Stimulated activated CD4-positive, alpha-beta T cell treated with anti-CD3 and anti-CD28 coated beads, Interleukin-12 subunit alpha, Interleukin-12 subunit beta, amount 100 ng/mL, for 48 hours (primary cell): ENCODE measurements around the gene SLC1A4.
"Not testable (repeated sequence)": the region's sequence is repeated elsewhere in the genome, so short reads cannot be mapped to it uniquely, and the experiment has no call there.

Source experiments
- DNase-seq, 3 donors: peaks; one replicate each; pipeline ENCODE4 v3.0.0-alpha.2; 2020; ENCODE audit warnings: low read depth in 2 of 3, low spot score in 1 of 3

The SLC1A4 gene

DNA sequence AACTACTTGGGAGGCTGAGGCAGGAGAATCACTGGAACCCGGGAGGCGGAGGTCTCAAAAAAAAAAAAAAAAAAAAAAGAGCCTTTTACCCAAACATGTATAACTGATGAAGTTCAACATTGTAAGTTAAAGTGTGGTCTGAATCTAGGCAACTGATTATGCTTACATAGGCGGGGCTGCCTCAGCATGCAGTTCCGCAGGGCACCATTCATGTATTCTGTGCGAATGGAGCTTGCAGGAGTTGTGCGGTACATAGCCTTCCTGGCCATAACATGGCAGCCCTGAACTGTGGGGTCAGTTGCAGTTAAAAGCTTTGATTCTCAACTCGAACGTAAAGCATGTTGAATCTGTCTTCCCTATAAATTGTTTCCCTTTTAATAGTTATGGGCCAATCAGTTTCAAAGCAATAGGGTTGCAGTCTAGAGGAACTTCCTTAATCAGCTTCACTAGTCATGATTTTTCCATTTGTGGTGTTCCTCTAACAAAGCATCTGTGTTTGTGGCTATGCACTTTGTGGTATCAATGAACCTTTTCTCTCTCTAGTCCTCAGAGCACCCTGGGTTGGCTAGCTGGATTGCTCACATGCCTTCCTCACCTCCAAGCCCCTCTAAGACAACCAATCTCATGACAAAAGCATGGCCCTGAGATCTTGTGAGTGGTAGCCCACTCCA lies 36.4 kb downstream of the SLC1A4 start:
- no peak for DNase-seq

DNA sequence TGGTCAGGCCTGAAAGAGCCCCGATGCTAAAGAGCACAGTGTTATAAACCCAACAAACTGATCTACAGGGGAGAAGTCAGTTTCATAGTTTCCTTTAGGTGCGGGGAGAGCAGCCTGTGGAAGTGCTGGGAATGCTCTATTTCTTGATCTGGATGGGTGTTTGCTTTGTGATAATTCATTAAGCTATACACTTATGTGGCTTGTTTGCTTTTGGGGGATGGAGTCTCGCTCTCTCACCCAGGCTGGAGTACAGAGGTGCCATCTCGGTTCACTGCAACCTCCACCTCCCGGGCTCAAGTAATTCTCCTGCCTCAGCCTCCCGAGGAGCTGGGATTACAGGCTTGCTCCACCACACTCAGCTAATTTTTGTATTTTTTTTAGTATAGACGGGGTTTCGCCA lies 37.0 kb downstream of the SLC1A4 start:
- no peak for DNase-seq

DNA sequence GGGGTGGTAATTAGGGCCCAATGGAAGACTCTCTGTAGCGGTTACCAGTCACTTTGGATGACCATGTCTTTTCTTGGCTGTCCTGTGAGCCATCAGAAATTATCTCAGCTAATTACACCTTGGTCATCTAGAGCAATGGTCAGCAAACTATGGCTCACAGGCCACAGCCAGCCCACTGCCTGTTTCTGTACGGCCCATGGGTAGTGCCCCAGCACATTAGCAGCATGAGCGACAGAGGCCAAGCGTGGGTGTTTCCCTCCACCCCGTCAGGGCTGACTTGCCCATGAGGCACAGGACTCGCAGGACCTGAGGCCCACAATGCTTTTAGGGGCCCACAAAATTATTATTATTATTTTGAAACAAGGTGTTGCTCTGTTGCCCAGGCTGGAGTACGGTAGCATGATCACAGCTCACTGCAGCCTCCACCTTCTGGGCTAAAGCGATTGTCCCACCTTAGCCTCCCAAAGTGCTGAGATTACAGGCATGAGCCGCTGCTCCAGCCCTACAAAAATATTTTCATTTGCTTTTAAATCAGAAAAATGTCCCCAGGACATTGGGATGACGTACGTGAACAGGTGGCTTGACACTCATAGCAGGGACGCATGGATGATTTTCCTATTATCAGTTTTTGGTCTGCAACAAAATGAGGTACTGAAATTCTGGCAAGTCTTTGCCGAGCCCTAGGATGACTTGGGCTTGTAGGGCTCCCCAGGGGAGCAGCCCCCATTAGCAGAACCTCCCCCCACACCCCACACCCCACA lies 37.7 kb downstream of the SLC1A4 start:
- DNase-seq = no peak

DNA sequence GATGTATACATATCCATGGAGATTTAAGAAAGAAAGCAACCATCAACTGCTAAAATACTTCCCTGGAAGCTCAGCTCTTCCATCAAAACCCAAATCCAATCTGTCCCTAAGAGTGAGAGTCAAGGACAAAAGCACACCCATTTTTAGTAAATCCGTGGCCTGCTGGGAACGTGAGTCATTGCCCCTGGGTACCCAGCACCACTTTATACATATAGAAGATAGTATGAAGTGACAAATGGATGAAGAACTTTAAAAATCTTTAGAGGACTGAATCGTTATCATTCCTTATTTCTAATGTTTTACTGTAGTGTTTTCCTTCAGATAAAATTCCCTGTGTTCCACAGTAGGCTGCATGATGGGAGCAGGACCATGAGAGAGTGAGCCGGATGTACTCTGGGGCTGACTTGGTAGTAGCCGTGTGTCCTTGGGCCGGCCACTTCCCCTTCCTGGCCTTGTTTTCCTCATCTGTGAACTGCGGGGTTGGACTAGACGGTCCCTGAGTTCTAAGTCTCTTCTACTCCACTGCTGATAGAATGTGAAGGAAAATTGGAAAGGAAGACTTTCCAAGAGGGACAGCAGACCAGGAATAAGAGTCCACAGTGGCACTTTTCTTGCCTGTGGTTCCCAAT lies 38.5 kb downstream of the SLC1A4 start:
- DNase-seq = no peak

DNA sequence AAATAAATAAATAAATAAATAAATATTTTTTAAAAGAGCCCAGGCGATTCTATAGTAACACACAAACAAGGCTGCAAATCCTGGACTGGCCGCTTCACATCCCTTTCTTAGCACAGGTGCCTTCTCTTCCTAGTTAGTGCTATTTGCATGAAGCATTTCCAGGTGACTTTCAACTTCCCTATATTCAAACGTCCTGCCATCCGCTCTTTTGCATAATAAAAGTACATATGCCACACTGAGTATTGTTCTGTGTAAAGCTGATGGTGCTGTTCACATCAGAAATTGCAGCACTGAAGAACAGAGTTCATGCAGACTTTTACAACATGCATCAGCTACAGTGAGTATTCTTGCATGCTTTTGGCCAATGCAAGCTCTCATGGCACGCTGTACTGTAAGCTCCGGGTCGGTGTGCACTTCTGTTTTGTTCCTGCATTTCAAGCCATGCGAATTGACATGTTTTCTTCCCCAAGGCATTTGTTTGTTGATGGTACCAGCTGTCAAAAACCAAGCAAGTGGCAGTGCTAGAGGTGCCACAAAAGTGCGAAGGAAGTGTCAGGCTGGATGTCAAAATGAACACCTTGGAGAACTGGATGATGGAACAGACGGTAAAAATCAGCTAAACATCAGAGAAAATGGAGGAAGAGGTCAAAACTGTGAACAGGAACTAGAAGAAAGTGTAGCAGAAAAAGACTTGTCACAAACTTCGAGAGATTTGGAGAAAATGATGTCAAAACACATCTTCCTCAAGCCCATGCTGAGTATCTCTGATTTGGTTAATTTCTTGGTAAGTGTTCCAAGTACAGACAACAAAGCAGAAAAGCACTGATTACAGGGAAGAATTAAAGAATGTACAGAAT lies 41.5 kb downstream of the SLC1A4 start:
- no peak for DNase-seq

DNA sequence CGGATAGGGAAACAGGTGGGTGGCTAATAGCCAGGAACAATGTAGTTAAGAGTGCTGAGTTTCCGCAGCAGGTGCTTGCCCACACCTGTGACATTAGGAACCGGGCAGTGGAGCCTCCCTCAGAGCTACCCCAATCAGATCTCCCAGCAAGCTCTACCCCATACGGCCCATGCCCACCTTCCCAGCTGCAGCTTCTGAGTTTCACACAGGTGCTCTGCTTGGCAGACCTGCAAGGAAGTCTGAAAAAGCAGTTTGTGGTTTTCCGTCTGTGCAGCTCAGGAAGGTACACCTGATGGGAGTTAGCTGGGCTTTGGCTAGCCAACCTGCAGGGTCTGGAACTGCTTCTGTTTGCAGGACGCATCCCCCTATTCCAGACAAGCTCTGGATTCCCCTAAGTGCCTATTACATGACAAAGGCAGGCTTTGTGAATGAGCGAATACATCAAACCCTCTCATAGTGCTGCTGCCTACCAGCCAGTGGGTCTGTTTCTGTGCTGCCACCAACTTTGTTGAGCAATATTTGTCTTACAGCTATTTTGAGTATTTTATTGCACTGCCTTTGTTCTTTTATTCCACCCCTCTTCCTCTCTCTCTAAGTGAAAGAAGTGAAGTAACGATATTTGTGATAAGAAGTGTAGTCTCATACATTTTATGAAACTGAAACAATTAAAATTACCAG lies 42.3 kb downstream of the SLC1A4 start:
- no peak for DNase-seq

DNA sequence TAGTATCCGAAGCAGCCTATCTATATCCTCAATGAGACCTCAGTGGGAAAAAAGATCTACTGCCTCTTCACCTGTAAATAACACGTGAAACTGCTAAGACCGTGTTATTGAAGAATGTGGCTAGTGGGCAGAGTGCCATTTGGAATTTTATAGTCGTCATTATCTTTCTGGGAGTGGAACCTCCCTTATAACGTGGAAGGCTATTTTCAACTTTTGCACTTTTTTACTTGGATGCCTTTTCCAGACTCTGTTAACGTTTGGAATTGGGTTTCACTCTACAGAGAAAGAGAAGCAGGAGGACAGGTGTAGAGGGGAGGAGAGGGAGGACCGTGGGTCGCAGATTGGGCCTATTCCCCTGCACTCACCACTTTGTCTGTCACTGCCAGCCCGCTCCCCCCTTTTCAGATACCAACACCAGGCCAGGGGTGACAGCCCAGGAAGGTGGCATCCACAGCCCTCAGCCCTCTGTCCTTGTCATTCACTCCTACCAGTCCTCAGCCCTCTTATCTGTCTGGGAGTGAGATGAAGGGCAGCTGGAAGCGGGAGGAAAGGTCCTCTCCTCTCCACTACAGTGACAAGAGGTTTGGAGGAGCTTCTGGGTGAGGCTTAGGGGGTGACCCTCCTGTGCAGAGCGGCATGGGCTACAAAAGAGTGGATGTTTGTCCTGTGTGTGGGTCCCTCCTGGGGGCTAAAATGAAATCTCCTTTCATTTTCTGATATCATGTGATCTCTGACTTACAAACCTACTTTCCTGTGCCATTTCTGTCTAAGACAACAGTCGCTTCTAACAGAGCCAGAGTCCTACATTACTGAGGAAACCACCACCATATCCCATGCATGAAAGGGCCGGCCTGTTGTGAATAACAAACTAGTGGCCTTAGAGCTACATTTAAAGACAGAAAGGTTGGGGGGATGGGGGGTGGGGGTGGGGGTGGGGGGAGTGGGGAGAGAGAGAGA lies 43.1 kb downstream of the SLC1A4 start:
- no peak for DNase-seq

DNA sequence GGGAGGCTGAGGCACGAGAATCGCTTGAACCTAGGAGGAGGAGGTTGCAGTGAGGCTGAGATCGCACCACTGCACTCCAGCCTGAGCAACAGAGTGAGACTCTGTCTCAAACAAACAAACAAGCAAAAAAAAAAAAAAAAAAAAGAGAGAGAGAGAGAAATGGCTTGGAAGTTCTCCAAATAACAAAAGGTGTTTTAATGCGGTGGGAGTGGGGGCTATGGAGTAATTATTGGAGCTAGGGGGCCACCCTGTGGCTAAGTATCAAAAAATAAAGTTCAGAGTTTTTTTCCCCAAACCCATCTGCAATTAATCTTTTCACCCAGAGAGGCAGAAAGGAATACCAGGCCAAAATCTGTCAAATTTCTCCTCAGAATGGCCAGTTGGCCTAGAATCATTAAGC lies 44.0 kb downstream of the SLC1A4 start:
- no peak for DNase-seq

DNA sequence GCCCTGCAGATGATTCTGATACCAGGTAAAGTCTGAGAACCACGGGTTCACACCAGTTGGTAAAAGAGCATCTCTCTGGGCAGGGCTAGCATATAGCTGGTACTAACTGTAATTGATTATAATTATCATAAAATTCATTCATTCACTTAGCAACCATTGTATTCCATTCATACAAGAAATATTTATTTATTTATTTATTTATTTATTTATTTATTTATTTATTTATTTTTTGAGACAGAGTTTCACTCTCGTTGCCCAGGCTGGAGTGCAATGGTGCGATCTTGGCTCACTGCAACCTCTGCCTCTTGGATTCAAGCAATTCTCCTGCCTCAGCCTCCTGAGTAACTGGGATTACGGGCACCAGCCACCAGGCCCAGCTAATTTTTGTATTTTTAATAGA lies 44.5 kb downstream of the SLC1A4 start:
- not testable (repeated sequence) for DNase-seq

DNA sequence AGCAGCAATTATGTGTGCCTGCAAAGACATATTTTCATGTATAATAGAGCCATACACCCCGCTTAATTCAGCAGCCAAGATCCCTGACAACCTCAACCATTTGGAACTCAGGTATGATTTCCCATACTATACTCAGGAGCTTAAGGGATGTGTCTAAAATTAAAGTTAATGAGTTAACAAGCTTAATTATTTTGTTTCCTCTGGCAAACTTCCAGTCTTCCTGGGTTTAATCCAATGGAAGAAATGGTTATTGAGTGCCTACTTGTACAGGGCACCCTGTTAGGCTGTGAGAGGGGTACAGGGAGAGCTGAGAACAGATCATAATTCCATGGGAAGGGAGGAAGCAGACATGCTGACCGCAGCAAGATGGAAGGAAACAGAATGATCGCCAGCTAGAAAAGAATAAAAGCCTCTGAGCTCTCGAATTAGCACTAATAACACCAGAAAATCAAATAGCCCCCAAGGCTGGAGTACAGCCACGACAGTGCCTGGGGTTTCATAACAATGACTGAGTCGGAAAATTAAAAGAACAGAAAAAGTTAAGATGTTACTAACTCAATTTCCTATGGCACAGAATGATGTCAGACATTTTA lies 46.2 kb downstream of the SLC1A4 start:
- no peak for DNase-seq

DNA sequence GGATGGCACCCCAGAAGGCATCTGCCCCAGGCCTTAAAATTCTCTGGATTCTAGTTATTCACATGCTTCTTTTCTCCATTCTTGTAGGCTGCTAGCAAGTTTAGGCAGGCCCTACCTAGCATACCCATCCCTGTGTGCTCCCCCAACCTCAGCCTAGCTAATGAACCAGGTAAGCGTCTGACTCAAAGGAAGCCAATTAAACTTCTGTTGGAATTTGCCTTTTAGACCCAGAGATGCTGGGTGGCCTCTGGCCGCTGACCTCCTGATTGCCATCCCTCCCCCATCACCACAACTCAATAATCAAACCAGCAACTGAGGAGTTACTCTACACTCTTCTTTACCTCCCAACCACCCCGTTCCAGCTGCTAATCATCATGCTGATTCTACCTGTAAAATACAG lies 48.0 kb downstream of the SLC1A4 start:
- no peak for DNase-seq

DNA sequence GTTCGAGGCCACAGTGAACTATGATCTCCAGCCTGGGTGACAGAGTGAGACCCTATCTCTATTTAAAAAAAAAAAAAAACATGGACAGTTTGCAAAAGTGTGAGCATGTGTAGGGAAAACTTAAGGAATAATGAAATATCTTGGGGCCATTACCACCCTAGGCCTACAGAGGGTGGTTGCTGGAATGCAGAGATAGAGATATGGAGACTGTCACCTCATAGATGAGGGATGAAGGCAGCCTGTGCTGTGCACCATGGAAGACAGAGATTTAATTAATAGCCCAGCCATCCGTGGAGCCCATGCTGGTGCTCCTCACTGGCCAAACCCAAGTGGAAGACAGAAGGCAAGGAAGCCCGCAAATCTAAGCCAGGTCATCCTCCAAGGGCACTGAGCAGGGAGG lies 50.4 kb downstream of the SLC1A4 start:
- DNase-seq = no peak

DNA sequence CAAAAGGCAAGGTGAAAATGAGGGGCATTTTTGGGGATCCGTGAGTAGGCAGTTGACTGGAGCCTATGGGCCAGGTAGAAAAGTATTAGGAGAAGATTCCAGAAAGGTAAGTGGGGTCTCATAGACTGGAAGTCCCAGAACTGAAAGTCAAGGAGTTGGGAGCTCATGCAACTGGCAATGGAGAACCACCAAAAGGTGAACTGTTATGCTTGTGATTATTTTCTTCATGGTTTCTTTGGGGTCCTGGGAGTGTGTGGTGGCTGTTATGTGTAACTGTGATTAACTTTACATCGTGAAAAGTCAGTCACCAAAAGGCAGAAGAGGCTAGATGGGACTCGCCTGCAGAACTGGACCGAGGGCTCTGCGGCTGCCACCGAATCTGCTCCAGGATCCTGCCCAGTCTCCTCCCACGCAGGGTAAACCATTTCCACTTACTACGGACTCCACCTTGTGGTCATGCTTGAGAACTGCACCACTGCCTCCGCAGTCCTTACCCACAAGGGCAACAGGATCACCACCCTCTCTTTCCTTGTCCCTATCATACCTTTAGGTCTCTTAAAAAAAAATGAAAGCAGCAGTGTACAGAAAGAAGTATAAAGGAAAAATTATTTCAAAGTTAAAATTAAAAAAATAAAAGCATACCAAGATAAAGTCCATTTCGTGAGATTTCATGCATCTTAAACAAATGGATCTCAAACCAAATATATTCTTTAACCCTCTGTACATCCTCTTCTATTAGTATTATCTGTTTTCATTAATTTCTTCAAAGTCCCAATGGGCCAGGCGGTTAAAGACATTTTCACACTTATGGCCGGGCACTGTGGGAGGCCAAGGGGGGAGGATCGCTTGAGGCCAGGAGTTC lies 51.4 kb downstream of the SLC1A4 start:
- DNase-seq = peak; percentile 62 to 82 (median 66)

DNA sequence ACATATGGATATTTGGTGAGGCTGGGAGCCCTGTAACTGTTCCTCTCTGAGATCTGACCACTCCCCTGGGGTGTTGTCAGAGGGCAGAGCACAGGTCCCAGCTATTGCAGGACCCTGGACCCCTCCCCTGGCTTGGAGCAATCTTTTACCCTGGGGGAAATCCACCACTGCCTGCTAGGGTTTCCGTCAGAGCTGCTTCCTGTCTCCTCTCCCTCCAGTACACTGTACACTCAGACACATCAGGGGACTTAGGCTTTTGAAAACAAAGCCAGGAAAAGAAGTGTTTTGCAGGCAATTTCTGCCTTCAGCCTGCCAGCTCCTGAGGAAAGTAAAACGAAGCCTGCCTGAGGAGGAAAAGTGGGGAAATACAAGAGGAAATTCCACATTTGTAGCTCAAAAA lies 53.8 kb downstream of the SLC1A4 start:
- no peak for DNase-seq

DNA sequence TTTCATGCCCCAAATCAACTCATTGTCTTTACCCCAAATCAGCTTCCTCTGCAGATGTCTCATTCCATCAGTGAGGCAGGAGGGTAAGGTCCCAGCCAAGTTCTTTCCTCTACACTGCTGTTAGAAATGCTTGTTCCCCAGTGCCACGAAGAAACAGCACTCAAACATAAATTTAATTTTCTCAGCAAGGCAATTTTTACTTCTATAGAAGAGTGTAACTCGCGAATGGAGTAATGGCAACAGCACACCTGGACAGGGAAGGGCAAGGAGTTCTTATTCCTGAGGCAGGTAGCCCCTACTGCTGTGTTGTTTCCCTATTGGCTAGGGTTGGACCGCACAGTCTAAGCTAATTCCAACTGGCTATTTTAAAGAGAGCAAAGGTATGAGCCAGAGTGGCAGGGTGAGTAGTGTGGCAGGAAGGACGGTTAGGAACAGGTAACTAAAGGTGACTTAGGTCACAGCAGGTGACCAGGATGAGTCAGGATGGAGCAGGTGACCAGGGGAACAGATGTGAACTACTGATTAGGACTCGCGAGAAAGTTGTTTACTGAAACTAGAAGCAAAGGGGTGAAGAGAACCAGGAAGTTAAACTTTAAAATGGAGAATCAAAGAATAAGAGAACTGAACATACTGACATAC lies 55.0 kb downstream of the SLC1A4 start:
- DNase-seq = no peak

DNA sequence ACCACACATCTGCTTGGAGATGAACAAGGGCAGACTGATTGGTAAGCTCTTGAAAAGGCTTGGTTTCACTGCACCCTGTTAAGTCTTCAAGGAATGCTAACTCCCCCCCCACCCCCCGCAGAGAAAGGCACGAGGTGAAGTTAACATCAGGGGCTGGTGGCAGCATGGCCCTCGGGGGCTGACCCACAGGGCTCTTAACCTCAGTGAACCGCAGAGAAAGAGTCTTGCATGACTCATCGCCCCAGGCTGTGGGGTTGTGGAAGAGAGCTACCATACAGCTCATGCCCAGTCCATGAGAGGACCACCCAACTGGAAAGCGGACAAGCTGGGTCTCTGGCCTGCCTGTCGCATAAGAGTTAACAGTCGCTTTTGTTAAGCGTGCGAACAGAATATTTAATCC lies 56.5 kb downstream of the SLC1A4 start:
- DNase-seq = no peak

DNA sequence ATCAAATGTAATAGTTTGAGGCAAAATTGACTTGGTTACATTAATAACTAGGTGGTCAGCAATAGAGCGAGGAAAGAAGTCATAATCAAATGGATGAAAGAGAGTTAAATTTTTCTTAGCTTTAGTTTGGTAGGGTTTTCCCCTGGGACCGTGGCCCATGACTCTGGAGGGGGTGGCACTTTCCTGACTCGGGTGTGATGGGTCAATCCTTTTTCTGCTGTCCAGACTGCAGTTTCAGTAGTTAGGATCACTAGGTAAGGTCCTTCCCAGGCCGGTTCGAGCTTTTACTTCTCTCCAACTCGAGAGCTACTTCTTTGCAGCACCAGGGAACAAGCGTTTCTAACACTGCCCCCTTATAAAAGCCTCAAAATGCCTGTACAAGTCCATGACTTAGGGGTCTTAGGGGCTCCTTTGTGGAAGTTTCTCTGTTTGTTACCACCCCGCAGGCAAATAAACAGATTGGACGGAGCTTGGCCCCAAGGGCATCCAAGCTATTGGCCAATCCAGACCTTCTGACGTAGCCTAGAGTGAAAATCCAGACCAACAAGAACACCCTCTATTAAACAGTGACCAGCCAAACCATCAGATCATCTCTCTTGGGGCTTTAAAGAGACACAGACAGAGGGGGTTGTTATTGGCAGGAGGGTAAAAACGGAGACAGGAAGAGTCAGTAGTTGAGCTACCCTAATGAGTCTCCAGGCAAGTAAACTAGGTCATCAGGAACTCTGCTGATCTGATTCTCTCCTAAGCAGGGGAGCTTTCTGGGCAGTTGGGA lies 57.6 kb downstream of the SLC1A4 start:
- DNase-seq = no peak
